GM12878 (cell line): ENCODE data around the gene CDON. TPM values are rescaled to one million over a fixed set of nuclear protein-coding genes. Genes with fewer than 3 reads are reported as not detected.

ENCODE experiments used
- ATAC-seq: fragments of 200-7000 bp; cut with Tn5 transposase; 3 replicates; pipeline ENCODE4 v1.9.1; 2020; ENCODE audit warnings: mild to moderate bottlenecking, moderate library complexity
- BruUV-seq: library from RNA; stranded (reverse); fragments of 400-500 nt; replicated peaks from 2 replicates; lab custom pipeline; 2021; lab: Mats Ljungman, UMichigan
- CTCF ChIA-PET: fragments of 300-600 bp; sonication (Branson Sonifier 250); formaldehyde crosslinking; extraction: SDS; loops from one replicate; lab custom pipeline; 2021; ENCODE audit warnings: inconsistent platforms; lab: Yijun Ruan, JAX
- POLR2A ChIA-PET: fragments of 350-600 bp; formaldehyde crosslinking; extraction: SDS; loops from one replicate; lab custom pipeline; 2021; ENCODE audit warnings: inconsistent platforms; lab: Charles Lee
- RAD21 ChIA-PET: fragments of 300-600 bp; sonication (Branson Sonifier 250); formaldehyde crosslinking; loops from one replicate; lab custom pipeline; 2023; ENCODE audit warnings: antibody characterized with exemption; ENCODE audit not compliant: unreplicated experiment; lab: Charles Lee
- SMC1A ChIA-PET: fragments of 300-600 bp; sonication (Branson Sonifier 250); formaldehyde crosslinking; loops from one replicate; lab custom pipeline; 2023; ENCODE audit not compliant: unreplicated experiment, uncharacterized antibody; lab: Charles Lee
- DNase-seq: peaks from one replicate; pipeline ENCODE4 v3.0.0-alpha.2; 2011; ENCODE audit warnings: low read depth, low spot score
- FAIRE-seq: peaks from 3 replicates; lab custom pipeline; 2011; peaks lifted over from hg19 to GRCh38; lab: Jason Lieb, UNC
- H2AFZ ChIP-seq: 2 replicates; pipeline ENCODE4 v1.6.0; 2011; ENCODE audit warnings: low read depth, low read length, control low read depth; ENCODE audit not compliant: control insufficient read depth
- H3K27ac ChIP-seq: 2 replicates; pipeline ENCODE4 v1.5.1; 2011; ENCODE audit warnings: control low read depth; ENCODE audit not compliant: control insufficient read depth, insufficient read depth
- H3K27me3 ChIP-seq, 2 experiments: replicated peaks in 1 of 2; 2 replicates each; pipeline versions ENCODE4 v1.6.0 to v1.6.1; 2011; ENCODE audit warnings: low read length in 1 of 2; ENCODE audit not compliant: control insufficient read depth in 2 of 2, insufficient read depth in 2 of 2
- H3K36me3 ChIP-seq, 2 experiments: 2 replicates each; pipeline ENCODE4 v1.5.1; 2011; ENCODE audit warnings: low read length in 1 of 2; ENCODE audit not compliant: control insufficient read depth in 2 of 2, insufficient read depth in 2 of 2
- H3K4me1 ChIP-seq: 2 replicates; pipeline ENCODE4 v1.6.1; 2011; ENCODE audit warnings: mild to moderate bottlenecking, low read length, moderate library complexity, mixed read lengths; ENCODE audit not compliant: control insufficient read depth, insufficient read depth
- H3K4me2 ChIP-seq: 2 replicates; pipeline ENCODE4 v1.6.0; 2011; ENCODE audit warnings: control low read depth; ENCODE audit not compliant: control insufficient read depth, insufficient read depth
- H3K4me3 ChIP-seq: fragments of 200-600 bp; sonication (generic); 2 replicates; pipeline ENCODE4 v1.5.1; 2016
- H3K79me2 ChIP-seq: 2 replicates; pipeline ENCODE4 v1.6.0; 2011; ENCODE audit warnings: low read length; ENCODE audit not compliant: control insufficient read depth, insufficient read depth
- H3K9ac ChIP-seq: 2 replicates; pipeline ENCODE4 v1.8.0; 2011; ENCODE audit warnings: low read length, control low read depth, mixed read lengths; ENCODE audit not compliant: control insufficient read depth, insufficient read depth
- H3K9me3 ChIP-seq: replicated peaks from 3 replicates; pipeline ENCODE4 v1.5.1; 2011; ENCODE audit warnings: mild to moderate bottlenecking, low read length; ENCODE audit not compliant: control insufficient read depth, insufficient read depth
- H4K20me1 ChIP-seq: 2 replicates; pipeline ENCODE4 v1.6.0; 2011; ENCODE audit not compliant: control insufficient read depth, insufficient read depth
- ELK1 ChIP-seq: IDR thresholded peaks from 2 replicates; pipeline ENCODE4 v1.6.1; 2012; ENCODE audit warnings: low read depth, low read length, improper control_type of control experiment
- FOS ChIP-seq: IDR thresholded peaks from 3 replicates; pipeline ENCODE4 v1.6.1; 2011; ENCODE audit warnings: borderline replicate concordance; ENCODE audit not compliant: insufficient read length; ENCODE audit errors: extremely low read depth
- RBBP5 ChIP-seq: fragments of 200-600 bp; sonication (generic); conservative IDR thresholded peaks from 2 replicates; pipeline ENCODE4 v1.6.1; 2016
- SIX5 ChIP-seq: IDR thresholded peaks from 2 replicates; pipeline ENCODE4 v1.6.1; 2011; ENCODE audit warnings: mild to moderate bottlenecking, low read depth, low read length, moderate library complexity; ENCODE audit not compliant: severe bottlenecking
- SMAD1 ChIP-seq: fragments of 450-650 bp; IDR thresholded peaks from 2 replicates; pipeline ENCODE4 v1.6.1; 2018; ENCODE audit warnings: mild to moderate bottlenecking, low read depth; ENCODE audit not compliant: partially characterized antibody
- SREBF1 ChIP-seq: IDR thresholded peaks from 2 replicates; pipeline ENCODE4 v1.6.1; 2012; ENCODE audit warnings: mild to moderate bottlenecking, low read length
- SREBF2 ChIP-seq: IDR thresholded peaks from 2 replicates; pipeline ENCODE4 v1.6.1; 2012; ENCODE audit warnings: mild to moderate bottlenecking, low read length
- SUZ12 ChIP-seq: fragments of 200-600 bp; sonication (generic); IDR thresholded peaks from one replicate; pipeline ENCODE4 v1.6.1; 2018; ENCODE audit warnings: antibody characterized with exemption, mild to moderate bottlenecking; ENCODE audit not compliant: unreplicated experiment
- YY1 ChIP-seq: IDR thresholded peaks from 2 replicates; pipeline ENCODE4 v1.6.1; 2011; ENCODE audit warnings: low read depth, mild to moderate bottlenecking, low read length
- WGBS: methylation state at CpG from one replicate; pipeline ENCODE4 v1.1.6; 2016; ENCODE audit warnings: low lambda C conversion rate; ENCODE audit not compliant: insufficient replicate concordance, insufficient coverage; ENCODE audit errors: missing lambda C conversion rate; 5-methylcytosine and 5-hydroxymethylcytosine counted together
- in situ Hi-C: fragments of 300-500 bp; cut with MboI; formaldehyde crosslinking; loops from 9 replicates; pipeline ENCODE4 v1.14.3; 2018; ENCODE audit warnings: mixed read lengths
- intact Hi-C: fragments of 100-400 bp; cut with micrococcal nuclease; formaldehyde crosslinking; loops from one replicate; pipeline ENCODE4 v1.14.2; 2022; ENCODE audit not compliant: unreplicated experiment
- polyA plus RNA-seq, 11 experiments: library from polyadenylated mRNA; depleted of rRNA in 4 of 11; unstranded in 6 of 11; stranded (reverse) in 5 of 11; fragments of >200 nt; fragmentation: Nextera tagmentation in 4 of 11; fragmentation: Illumina TruSeq in 1 of 11; extraction: Ambion mirVana in 4 of 11; extraction: Trizol in 1 of 11; gene quantifications; 1 replicate in 1 of 11; 2 replicates in 10 of 11; pipeline versions ENCODE4 v1.2.1 to v1.2.3, GENCODE V29; 2011 to 2016; ENCODE audit warnings: inconsistent platforms in 2 of 11, missing spikeins in 2 of 11, low read depth in 1 of 11
- total RNA-seq, 4 experiments: library from RNA; depleted of rRNA in 3 of 4; stranded (reverse); fragments of >200 nt in 3 of 4; fragmentation: Illumina TruSeq in 1 of 4; extraction: Trizol in 1 of 4; gene quantifications; 2 replicates each; pipeline versions ENCODE4 v1.2.1 to v1.2.3, GENCODE V29; 2013 to 2021
- TF ChIP-seq, protein P1 (sequence below): IDR thresholded peaks from 2 replicates; pipeline ENCODE4 v1.6.1; 2011; ENCODE audit warnings: borderline replicate concordance, low read depth, mild to moderate bottlenecking, moderate library complexity, low read length; ENCODE audit not compliant: insufficient read depth, poor library complexity, severe bottlenecking

The CDON gene
- total and polyA plus RNA-seq, 10 of the 15 experiments (the other 5 are each of a cell fraction or from before 2014, with no cell fraction given), result 0.07 to 4.2 (median 0.36) TPM

- RAD21 ChIA-PET, result no interaction called here
Observed at GRCh38 chr11:126007238-126007637, 55.4 kb downstream of the CDON start.

DNA sequence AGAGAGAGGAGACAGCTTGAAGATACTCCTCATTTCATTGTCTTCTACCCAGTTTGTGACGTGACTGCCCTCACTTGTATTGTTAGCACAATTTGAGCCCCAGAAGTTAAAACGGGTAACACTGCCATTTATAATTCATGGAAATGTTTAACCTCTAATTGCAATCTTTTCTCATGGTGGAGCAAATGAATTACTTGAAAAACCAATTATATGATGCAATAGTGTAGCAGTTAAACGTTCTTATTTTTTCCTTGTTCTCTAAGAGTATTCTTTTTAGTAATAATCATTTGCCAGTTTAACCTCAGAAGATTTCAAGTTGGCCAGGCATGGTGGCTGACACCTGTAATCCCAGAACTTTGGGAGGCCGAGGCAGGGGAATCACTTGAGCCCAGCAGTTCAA, 56.6 kb downstream of the CDON start:
- ChIA-PET RAD21 (no interaction called here), SMC1A (interaction anchor here (0.7 to 0.9 kb wide), 2 partner anchors 11 to 63 kb away, joined by 3 read pairs; no protein-coding TSS in a partner anchor), CTCF (no interaction called here), POLR2A (interaction anchor here (1.0 kb wide), 1 partner anchor 11 kb away, joined by 3 read pairs; no protein-coding TSS in a partner anchor)
- Histone ChIP-seq H3K4me2 (no peak overlapping the region), H3K27ac (no peak overlapping the region), H3K27me3 (0 out of 4 replicates have a peak, but pooled peaks cover 0 to 4% of the 10 kb centered on the region in 2 experiments), H4K20me1 (no peaks in the 10 kb centered on the region; the same call in 1 of the 2 replicates), H3K36me3 (no peaks in the 10 kb centered on the region), H2AFZ (no peak overlapping the region), H3K9me3 (no peaks in the 10 kb centered on the region), H3K79me2 (no peaks in the 10 kb centered on the region), H3K4me3 (no peak overlapping the region), H3K4me1 (no peaks in the 10 kb centered on the region), H3K9ac (no peak overlapping the region)
- FAIRE-seq, result no peak
- in situ Hi-C loops (no loop called here), intact Hi-C loops (no loop called here)
- no TSS peak for BruUV-seq
- no peak for DNase-seq
- ATAC-seq, result no peak
- 11% methylated on average over 4 of the region's 4 CpGs for WGBS
- TF ChIP-seq SREBF1, result no peak
- TF ChIP-seq SREBF2, result no peak
- no peak for TF ChIP-seq ELK1
- TF ChIP-seq FOS, result no peak
- TF ChIP-seq RBBP5, result no peak
- TF ChIP-seq SUZ12, result no peak
- TF ChIP-seq SMAD1, result no peak
- TF ChIP-seq YY1, result no peak
- TF ChIP-seq SIX5, result no peak

More at GRCh38 chr11:126007238-126007637, 55.4 kb downstream of the CDON start:
- no peaks in the 10 kb centered on the region for H3K9me3 ChIP-seq
- 48% methylated on average over 3 of the region's 3 CpGs for WGBS
- in situ Hi-C loops, result no loop called here
- no TSS peak for BruUV-seq
- DNase-seq, result no peak
- TF ChIP-seq, protein P1, sequence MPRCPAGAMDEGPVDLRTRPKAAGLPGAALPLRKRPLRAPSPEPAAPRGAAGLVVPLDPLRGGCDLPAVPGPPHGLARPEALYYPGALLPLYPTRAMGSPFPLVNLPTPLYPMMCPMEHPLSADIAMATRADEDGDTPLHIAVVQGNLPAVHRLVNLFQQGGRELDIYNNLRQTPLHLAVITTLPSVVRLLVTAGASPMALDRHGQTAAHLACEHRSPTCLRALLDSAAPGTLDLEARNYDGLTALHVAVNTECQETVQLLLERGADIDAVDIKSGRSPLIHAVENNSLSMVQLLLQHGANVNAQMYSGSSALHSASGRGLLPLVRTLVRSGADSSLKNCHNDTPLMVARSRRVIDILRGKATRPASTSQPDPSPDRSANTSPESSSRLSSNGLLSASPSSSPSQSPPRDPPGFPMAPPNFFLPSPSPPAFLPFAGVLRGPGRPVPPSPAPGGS, result no peak
- ChIA-PET SMC1A (no interaction called here), CTCF (no interaction called here), POLR2A (no interaction called here)
- no peak overlapping the region for H3K4me3 ChIP-seq
- no peak overlapping the region for H2AFZ ChIP-seq
- H3K27me3 ChIP-seq, result 0 out of 4 replicates have a peak, but pooled peaks cover 0 to 4% of the 10 kb centered on the region in 2 experiments
- H4K20me1 ChIP-seq, result no peaks in the 10 kb centered on the region; the same call in 1 of the 2 replicates
- intact Hi-C loops, result no loop called here
- no peak overlapping the region for H3K4me2 ChIP-seq
- H3K27ac ChIP-seq, result no peak overlapping the region
- no peak overlapping the region for H3K9ac ChIP-seq
- H3K4me1 ChIP-seq, result no peaks in the 10 kb centered on the region
- FAIRE-seq, result no peak
- no peak for ATAC-seq
- H3K36me3 ChIP-seq, result no peaks in the 10 kb centered on the region
- no peaks in the 10 kb centered on the region for H3K79me2 ChIP-seq
